GM19438 (cell line): ENCODE results near the gene SKIC2.
"Not testable (repeated sequence)": the region's sequence is repeated elsewhere in the genome, so short reads cannot be mapped to it uniquely, and the experiment has no call there.

ENCODE experiments used
- ATAC-seq: cut with Tn5 transposase; IDR thresholded peaks from one replicate; pipeline ENCODE4 v1.9.1; 2021; ENCODE audit warnings: low read depth; ENCODE audit not compliant: unreplicated experiment

The SKIC2 gene

DNA sequence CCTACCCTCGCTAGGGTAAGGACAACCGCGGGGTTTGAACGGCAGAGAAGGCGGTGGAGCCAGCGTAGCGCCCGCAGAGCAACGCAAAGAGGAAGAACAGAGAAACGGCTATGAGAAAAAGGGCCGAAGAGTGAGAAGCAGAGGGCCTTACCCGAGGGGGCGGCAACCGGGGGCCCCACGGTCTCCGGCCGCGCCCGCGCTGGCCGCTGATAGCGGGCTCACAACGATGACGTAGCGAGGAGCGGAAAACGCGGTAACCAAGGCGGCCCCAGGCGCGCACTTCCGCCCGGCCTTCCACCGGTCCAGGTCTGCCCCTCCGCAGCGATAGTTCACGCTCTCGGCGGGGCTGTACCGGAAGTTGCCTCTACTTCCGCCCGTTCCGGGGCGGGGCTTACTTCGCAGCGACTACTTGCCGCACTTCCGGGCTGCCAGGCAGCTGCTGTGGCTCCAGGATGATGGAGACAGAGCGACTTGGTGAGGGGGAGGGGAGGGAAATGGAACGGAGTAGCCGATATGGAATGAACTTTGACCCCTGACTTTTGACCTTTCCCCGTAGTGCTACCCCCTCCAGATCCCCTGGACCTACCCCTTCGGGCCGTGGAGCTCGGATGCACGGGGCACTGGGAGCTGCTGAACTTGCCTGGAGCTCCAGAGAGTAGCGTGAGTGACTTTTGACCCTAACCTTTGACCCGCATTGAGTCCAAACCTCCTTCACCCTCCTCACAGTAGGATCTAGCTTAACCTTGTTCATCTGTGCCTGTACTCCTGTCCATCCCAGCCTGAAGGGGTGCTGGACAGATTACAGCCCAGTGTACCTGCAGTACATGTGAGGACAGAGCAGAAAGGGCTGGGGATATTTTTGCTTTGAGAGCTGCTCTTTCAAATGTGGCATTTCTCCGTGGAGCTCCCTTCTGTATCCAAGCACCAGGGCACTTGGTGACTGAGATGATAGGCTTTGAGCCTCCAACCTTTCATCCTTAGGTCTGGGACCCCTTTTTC lies at the start of gene SKIC2, which contains the start of gene NELFE:
SKIC2 (plus strand) TSS at position 435 of the 999 bp plus-strand sequence; CDS start at position 453, 18 bp downstream.
NELFE (minus strand) TSS at position 231 of the 999 bp plus-strand sequence. CDS start 525 bp downstream, outside the sequence.
- ATAC-seq, result peak; percentile 93

DNA sequence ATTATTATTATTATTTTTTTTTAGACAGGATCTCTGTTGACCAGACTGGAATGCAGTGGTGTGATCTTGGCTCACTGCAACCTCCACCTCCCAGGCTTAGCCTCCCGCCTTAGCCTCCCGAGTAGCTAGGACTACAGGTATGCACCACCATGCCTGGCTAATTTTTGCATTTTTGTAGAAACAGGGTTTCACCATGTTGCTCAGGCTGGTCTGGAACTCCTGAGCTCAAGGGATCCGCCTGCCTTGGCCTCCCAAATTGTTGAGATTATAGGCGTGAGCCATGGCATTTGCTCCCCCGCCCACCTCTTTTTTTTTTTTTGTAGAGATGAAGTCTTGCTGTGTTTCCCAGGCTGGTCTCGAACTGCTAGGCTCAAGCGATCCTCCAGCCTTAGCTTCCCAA lies 49.7 kb upstream of the SKIC2 start:
- not testable (repeated sequence) for ATAC-seq

DNA sequence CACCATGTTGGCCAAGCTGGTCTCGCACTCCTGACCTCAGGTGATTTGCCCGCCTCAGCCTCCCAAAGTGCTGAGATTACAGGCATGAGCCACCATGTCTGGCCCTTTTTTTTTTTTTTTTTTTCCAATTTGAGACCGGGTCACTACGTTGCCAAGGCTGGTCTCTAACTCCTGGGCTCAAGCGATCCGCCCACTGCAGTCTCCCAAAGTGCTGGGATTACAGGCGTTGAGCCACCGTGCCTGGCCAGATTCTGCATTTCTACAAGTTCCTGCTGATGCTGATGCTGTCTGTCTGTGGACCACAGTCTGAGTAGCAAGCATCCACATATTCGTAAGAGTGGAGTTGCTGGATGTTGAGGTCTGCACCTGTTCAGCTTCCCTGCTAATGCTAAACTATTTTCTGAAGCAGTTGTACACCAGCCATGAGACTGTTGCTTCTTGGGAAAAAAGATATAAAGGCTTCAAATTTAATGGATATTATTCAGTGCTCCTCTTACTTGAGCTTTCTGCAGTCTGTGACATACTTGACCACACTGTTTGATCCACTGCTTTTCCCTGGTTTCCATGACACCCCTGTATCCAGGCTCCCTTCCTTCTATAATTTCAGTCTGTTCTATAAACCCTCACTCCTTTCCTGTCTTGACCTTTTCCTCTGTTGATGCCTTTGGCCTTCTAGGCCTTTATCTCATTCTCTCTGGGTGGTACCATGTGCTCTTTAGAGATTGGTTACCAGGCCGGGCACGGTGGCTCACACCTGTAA lies 47.0 kb upstream of the SKIC2 start:
- no peak for ATAC-seq

DNA sequence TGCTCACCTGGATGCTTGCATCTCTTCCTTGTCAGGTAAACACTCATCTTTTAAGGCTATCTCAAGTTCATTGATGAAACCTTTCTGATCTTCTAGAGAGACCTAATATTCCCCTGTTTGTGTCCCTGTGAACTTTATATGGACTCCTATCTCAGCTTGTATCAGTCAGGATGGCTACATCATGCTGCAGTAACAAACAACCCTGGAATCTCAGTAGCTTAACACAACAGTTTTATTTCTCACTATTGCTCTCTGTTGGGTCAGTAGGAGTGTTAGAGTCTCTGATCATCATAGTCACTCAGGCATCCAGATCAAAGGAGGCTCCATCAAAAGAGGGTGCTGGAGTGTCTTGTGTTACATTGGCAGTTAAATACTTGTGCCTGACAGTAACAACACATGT lies 43.6 kb upstream of the SKIC2 start:
- no peak for ATAC-seq

DNA sequence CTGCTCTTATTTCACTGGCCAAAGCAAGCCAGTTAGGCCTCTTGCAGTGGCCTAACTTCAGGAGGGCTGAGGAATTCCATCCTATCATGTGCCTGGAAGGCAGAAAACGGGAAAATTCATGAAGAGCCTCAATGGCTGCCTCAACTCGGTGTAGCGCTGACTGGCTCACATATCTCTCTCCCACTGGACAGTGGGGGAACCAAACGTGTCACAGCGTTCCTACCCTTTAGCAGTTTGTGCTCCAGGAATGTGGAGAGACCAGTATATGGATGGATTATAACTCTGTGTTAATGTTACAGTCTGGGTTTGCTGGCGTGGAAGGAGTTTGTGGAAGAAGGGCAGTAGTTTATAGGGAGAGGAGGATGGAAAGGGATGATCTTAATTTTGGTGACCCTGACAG lies 43.2 kb upstream of the SKIC2 start:
- ATAC-seq, result no peak

DNA sequence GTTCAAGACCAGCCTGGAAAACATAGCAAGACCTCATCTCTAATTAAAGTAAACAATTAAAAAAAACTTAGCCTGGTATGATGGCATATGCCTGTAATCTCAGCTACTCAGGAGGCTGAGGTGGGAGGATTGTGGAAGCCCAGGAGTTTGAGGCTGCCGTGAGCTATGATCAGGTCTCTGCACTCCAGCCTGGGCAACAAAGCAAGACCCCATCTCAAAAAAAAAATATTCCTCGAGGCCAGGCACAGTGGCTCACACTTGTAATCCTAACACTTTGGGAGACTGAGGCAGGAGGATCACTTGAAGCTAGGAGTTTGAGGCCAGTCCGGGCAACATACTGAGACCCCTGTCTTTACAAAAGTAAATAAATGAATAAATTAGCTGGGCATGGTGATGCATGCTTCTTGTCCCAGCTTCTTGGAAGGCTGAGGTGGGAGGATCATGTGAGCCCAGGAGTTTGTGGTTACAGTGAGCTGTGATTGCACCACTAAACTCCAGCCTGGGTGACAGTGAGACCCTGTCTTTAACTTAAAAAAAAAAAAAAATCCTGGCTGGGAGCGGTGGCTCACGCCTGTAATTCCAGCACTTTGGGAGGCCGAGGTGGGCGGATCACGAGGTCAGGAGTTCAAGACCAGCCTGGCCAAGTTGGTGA lies 40.8 kb upstream of the SKIC2 start:
- ATAC-seq, result no peak

DNA sequence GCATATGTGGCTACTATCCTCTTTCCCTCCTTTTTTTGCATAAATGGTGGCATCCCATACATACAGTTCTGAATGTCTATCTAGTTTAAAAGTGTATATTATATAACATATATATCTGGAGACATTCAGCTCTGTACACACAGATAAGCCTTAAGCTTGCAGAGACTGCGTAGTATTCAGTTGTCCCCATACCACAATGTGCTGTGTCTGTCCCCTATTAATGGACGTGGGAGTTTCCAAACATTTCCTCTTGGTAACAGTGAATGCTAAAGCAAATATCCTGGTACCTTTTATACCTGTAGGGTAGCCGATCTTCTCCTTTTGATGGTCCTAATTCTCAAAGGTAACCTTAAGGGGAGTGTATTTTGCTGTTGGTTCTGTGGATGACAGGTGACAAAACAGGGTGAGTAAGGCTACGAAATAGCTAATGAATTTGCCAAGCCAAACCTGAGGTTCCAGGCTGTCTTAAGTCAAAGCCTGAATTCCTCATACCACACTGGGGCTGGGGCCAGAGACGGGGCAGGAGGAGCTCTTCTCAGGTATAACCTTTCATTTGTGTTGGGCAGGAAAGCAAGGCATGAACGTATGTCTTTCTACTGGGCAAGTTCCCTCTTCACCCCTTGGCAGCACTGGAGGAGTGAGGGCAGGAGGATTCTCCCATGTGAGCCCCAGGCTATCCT lies 39.2 kb upstream of the SKIC2 start:
- ATAC-seq, result no peak

DNA sequence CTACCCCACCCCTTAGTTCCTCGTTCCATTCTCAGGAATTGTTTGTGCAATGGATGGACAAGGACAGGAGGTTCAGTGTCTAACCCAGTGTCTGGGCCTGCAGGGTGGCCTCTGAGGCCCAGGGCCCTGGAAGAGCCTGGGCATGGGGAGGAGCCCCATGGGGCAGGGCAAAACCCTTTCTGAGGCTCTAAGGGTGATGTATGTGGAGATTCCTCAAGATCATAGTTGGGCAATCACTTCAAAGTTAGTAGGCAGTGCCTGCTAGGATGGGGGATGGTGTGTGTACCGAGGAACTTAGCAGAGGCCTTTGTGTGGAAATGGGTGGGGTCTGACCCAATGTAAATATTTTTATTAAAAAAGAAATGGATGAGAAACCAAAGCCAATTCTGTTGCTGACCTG lies 38.2 kb upstream of the SKIC2 start:
- ATAC-seq, result no peak

DNA sequence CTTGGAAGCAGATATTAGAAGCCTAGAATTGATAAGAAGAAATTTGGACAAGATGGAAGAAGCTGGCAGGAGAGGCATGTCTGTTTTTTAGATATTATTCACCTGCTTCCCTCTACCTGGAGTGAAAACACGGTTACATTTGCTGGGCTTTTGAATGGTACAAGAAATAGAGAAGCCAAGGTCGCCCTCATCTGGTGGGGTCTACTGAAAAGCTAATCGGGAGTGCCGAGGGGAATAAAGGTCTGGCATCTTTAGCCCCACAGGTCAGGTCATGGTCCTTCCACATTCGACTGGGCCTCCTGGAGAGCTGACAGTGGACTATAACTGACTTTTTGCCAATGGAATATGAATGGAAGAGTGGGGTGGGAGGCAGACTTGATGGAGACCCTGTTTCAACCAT lies 36.0 kb upstream of the SKIC2 start:
- no peak for ATAC-seq

DNA sequence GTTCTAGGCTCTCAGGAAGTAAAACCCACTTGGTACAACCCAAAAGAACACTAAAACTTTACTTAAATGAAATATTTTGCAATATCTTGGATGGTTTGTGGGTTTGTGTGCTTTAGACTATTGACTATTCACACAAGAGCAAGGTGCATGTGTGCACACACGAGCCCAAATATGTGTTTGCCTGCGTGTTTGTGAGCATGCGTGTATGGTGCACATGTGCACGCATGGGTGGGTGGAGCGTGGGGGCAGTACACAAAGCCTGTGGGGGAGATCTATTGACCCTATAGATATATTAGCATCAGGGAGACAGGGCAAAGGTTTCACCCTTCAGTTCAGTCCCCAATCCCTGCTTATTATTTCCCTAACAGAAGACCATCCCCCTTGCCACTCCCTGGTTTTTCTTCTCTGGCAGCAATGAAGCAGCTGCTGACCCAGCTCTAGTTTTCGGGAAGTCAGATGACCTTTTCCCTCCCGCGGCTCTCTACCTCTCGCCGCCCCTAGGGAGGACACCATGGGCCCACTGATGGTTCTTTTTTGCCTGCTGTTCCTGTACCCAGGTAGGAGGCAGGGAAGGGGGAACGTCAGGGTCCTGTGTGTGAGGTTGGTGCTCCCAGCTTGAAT lies 31.6 kb upstream of the SKIC2 start, which contains the start of gene C2:
C2 (plus strand) TSS at position 476 of the 621 bp plus-strand sequence; CDS start at position 512, 36 bp downstream.
- no peak for ATAC-seq

DNA sequence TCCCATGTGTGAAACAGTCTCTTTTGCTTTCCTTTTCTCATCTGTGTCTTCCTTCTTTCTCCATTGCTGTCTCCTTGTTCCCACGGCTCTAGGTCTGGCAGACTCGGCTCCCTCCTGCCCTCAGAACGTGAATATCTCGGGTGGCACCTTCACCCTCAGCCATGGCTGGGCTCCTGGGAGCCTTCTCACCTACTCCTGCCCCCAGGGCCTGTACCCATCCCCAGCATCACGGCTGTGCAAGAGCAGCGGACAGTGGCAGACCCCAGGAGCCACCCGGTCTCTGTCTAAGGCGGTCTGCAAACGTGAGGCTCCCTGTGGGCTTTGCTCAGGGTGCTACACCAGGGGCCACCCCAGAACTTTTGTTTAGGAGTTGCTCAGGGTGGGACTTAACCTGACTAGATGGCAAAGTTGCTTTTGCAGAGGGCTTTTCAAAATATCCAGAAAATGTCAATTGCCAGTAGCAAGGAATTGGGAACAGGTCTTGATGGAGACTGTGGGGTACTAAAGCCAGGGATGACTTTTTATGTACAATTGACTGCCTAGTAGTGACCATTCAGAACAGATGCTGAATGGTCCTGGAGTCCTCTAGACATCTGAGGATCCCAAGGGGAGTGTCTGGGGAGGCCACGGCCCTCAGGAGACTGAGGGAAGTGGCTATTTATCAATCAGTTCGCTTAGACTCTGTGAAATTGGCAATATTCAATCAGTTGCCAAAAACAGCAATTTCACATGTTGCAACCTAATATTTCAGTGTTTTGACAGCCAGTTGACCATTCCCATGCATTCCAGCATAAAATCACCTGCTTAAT lies 30.9 kb upstream of the SKIC2 start:
- no peak for ATAC-seq

DNA sequence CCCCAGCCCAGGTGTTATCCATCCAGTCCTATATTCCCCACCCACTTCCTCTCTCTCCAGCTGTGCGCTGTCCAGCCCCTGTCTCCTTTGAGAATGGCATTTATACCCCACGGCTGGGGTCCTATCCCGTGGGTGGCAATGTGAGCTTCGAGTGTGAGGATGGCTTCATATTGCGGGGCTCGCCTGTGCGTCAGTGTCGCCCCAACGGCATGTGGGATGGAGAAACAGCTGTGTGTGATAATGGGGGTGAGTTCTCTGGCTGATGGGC lies 30.4 kb upstream of the SKIC2 start:
- no peak for ATAC-seq

DNA sequence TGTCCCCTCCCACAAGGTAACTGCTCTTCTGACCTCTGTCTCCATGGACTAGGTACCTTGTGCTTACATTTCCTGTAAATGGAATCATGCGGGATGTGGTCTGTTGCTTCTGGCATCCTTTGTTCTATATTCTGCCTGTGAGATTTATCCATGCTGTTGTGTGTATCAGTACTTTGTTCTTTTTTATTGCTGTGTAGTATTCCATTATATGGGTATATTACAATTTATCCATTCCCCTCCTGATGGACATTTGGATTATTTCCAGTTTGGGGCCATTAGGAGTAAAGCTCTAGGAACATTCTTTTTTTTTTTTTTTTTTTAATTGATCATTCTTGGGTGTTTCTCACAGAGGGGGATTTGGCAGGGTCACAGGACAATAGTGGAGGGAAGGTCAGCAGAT lies 28.0 kb upstream of the SKIC2 start:
- no peak for ATAC-seq

DNA sequence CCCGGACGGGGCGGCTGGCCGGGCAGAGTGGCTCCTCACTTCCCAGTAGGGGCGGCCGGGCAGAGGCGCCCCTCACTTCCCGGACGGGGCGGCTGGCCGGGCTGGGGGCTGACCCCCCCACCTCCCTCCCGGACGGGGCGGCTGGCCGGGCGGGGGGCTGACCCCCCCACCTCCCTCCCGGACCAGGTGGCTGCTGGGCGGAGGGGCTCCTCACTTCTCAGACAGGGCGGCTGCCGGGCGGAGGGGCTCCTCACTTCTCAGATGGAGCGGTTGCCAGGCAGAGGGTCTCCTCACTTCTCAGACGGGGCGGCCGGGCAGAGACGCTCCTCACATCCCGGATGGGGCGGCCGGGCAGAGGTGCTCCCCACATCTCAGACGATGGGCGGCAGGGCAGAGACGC lies 26.8 kb upstream of the SKIC2 start:
- not testable (repeated sequence) for ATAC-seq

DNA sequence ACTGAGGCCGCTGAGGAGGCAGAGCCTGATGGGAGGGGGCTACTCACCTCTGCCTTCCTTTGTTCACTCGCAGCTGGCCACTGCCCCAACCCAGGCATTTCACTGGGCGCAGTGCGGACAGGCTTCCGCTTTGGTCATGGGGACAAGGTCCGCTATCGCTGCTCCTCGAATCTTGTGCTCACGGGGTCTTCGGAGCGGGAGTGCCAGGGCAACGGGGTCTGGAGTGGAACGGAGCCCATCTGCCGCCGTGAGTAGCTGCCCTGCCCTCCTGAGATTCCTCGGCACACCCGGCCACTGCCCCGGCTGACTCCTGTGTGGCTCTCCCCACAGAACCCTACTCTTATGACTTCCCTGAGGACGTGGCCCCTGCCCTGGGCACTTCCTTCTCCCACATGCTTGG lies 25.4 kb upstream of the SKIC2 start:
- ATAC-seq, result no peak

DNA sequence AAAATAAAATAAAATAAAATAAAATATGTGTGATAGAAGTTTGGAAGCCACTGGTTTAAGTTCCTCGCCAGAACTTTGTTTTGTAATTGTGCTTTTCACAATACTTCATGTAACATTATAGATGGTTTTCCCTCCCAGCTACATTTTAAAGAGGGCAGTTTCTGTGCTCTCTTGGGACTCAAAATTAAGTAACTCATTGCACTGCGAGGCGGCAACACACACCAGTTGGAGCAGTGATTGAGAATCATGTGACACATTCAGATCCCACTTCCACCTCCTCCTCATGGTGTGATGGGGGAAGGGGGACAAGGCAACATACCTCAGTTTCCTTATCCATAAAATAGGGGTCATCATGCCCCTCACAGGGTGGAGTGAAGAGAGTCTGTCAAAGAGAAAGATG lies 24.0 kb upstream of the SKIC2 start:
- ATAC-seq, result no peak

DNA sequence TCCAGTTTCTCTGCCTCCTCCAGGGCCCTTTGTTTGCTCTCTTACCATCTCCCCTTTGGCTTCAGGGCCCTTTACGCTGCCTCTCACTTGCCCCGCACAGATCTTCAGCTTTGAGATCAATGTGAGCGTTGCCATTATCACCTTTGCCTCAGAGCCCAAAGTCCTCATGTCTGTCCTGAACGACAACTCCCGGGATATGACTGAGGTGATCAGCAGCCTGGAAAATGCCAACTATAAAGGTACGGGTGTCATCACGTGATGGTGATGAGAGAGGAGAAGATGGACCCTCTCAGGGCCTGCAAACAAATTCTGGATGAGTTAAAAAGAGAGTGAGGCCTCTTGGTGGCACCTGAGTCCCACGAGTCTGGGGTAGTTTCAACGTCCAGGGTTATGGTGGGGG lies 23.2 kb upstream of the SKIC2 start:
- ATAC-seq, result no peak

DNA sequence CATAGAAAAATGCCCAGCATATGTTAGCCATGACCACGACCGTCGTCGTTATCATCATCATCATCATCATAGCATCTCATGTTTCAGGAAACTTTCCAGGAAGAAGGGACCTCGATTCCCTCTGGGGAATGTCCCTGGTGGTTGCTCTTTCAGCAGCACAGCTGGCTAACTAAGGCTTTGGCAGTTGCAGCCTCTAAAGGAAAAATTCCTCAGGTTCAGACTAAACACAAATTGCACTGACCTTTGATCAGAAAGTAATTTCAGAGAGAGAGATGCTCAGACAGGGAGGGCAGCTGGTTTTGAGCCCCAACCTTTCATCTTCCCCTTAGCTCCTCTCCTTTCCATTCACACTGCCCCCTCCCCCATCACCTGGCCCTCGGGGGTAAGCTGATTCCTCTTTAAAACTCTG lies 18.7 kb upstream of the SKIC2 start:
- ATAC-seq, result no peak

DNA sequence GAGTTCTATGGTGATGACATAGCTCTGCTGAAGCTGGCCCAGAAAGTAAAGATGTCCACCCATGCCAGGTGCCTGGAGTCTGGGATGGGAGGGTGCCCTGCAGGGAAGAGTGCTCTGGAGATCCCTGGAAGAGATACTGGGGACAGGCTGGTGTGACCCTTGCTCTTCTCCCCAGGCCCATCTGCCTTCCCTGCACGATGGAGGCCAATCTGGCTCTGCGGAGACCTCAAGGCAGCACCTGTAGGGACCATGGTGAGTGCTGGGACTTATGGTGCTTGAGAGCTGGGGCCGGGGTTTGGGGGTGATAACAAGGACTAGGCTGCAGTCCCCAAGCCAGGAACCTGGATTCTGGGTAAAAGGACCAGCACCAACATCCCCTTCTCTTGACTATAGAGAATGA lies 15.2 kb upstream of the SKIC2 start:
- ATAC-seq, result no peak
